GM21529 (cell line): ENCODE results near the gene C1QTNF8.

Source experiments
- ATAC-seq: cut with Tn5 transposase; IDR thresholded peaks from one replicate; pipeline ENCODE4 v1.9.1; 2021; ENCODE audit not compliant: unreplicated experiment

C1QTNF8 gene

GRCh38 chr16:1127971-1128715 lies 32.1 kb upstream of the C1QTNF8 start:
- ATAC-seq = no peak

GRCh38 chr16:1127101-1127500 lies 31.1 kb upstream of the C1QTNF8 start:
- no peak for ATAC-seq

- ATAC-seq = no peak
These were observed 30.5 kb upstream of the C1QTNF8 start for GRCh38 chr16:1126586-1126985.

GRCh38 chr16:1126044-1126443 lies 30.0 kb upstream of the C1QTNF8 start:
- ATAC-seq = no peak

GRCh38 chr16:1125471-1125870 lies 29.4 kb upstream of the C1QTNF8 start:
- ATAC-seq = no peak

GRCh38 chr16:1124795-1125194 lies 28.8 kb upstream of the C1QTNF8 start:
- no peak for ATAC-seq

- no peak for ATAC-seq
These were observed 28.2 kb upstream of the C1QTNF8 start for GRCh38 chr16:1124291-1124690.

GRCh38 chr16:1123525-1124230 lies 27.6 kb upstream of the C1QTNF8 start:
- no peak for ATAC-seq

- ATAC-seq = no peak
These were observed 26.3 kb upstream of the C1QTNF8 start for GRCh38 chr16:1122398-1122765.

GRCh38 chr16:1121601-1122397 lies 25.8 kb upstream of the C1QTNF8 start:
- no peak for ATAC-seq

GRCh38 chr16:1121009-1121408 lies 25.0 kb upstream of the C1QTNF8 start:
- ATAC-seq = no peak

- no peak for ATAC-seq
These were observed 24.5 kb upstream of the C1QTNF8 start for GRCh38 chr16:1120577-1120941.

- no peak for ATAC-seq
These were observed 23.9 kb upstream of the C1QTNF8 start for GRCh38 chr16:1119766-1120576.

- ATAC-seq = no peak
These were observed 23.1 kb upstream of the C1QTNF8 start for GRCh38 chr16:1119129-1119528.

- ATAC-seq = no peak
These were observed 21.9 kb upstream of the C1QTNF8 start for GRCh38 chr16:1117926-1118325.

GRCh38 chr16:1117176-1117900 lies 21.3 kb upstream of the C1QTNF8 start:
- no peak for ATAC-seq

GRCh38 chr16:1116693-1117077 lies 20.6 kb upstream of the C1QTNF8 start:
- ATAC-seq = no peak

- ATAC-seq = no peak
These were observed 18.0 kb upstream of the C1QTNF8 start for GRCh38 chr16:1113889-1114526.

GRCh38 chr16:1113489-1113888 lies 17.4 kb upstream of the C1QTNF8 start:
- ATAC-seq = no peak
